Immature natural killer cell (primary cell): ENCODE data around the gene SOD1. TPM values are rescaled to one million over a fixed set of nuclear protein-coding genes. Genes with fewer than 3 reads are reported as not detected.

ENCODE experiments used
- DNase-seq, 3 donors: peaks; one replicate each; pipeline ENCODE4 v3.0.0; 2022; ENCODE audit warnings: mixed read lengths in 1 of 3
- H3K27ac Mint-ChIP-seq, 6 donors: one replicate each; pipeline ENCODE4 v1.8.0; 2020; ENCODE audit warnings: mixed read lengths in 6 of 6, mild to moderate bottlenecking in 5 of 6, inconsistent platforms in 4 of 6, moderate library complexity in 3 of 6
- H3K27me3 Mint-ChIP-seq, 3 donors: one replicate each; pipeline ENCODE4 v1.8.0; 2020 to 2021; ENCODE audit warnings: low read depth in 3 of 3, mild to moderate bottlenecking in 3 of 3, mixed read lengths in 3 of 3, moderate library complexity in 3 of 3, inconsistent platforms in 1 of 3
- H3K36me3 Mint-ChIP-seq, 3 donors: one replicate each; pipeline ENCODE4 v1.8.0; 2020; ENCODE audit warnings: mixed read lengths in 3 of 3, inconsistent platforms in 2 of 3, mild to moderate bottlenecking in 2 of 3
- H3K4me1 Mint-ChIP-seq, 2 donors: one replicate each; pipeline ENCODE4 v1.8.0; 2020; ENCODE audit warnings: inconsistent platforms in 2 of 2, mild to moderate bottlenecking in 2 of 2, mixed read lengths in 2 of 2, moderate library complexity in 1 of 2
- H3K4me3 Mint-ChIP-seq, 5 donors: one replicate each; pipeline ENCODE4 v1.8.0; 2020; ENCODE audit warnings: mild to moderate bottlenecking in 5 of 5, mixed read lengths in 5 of 5, inconsistent platforms in 3 of 5, moderate library complexity in 3 of 5
- H3K9me3 Mint-ChIP-seq, 6 donors: one replicate each; pipeline ENCODE4 v1.8.0; 2020; ENCODE audit warnings: mild to moderate bottlenecking in 6 of 6, mixed read lengths in 6 of 6, inconsistent platforms in 4 of 6, moderate library complexity in 3 of 6
- polyA plus RNA-seq, 3 donors: library from polyadenylated mRNA; unstranded; fragments of 300-500 nt; fragmentation: Illumina TruSeq; gene quantifications; one replicate each; pipeline ENCODE4 v1.2.3, GENCODE V29; 2021

The SOD1 gene
- polyA plus RNA-seq, 3 donors from 2014 or later, result 265 to 433 (median 333) TPM

DNA sequence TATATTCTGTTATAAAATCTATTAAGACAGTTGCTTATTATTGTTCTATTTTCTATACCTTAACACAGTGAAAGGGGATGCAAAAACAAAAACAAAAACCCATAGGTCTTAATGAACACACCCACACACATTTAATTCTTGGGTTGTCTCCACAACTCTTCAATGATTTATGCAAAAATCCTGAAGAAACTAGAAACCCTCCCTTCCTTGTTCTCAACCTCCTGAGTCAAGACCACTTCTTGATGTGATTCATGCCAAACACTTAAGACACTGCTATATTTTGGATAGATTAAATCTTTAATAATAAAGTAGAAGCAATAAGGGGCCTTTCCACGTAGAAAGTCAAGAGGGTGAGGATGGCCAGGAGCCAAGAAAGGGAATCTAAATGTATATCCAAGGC, 49.0 kb downstream of the SOD1 start:
- H3K36me3 Mint-ChIP-seq, result no peaks in the 10 kb centered on the region
- peaks cover 67 to 78% of the 10 kb centered on the region in 2 donors for H3K4me1 Mint-ChIP-seq
- no peak overlapping the region for H3K4me3 Mint-ChIP-seq
- DNase-seq, result no peak
- H3K27me3 Mint-ChIP-seq, result peaks cover 1 to 2% (median 2%) of the 10 kb centered on the region in 3 donors
- peak overlapping the region in 1 of 6 donors; percentile 34 for H3K27ac Mint-ChIP-seq
- H3K9me3 Mint-ChIP-seq, result no peaks in the 10 kb centered on the region

DNA sequence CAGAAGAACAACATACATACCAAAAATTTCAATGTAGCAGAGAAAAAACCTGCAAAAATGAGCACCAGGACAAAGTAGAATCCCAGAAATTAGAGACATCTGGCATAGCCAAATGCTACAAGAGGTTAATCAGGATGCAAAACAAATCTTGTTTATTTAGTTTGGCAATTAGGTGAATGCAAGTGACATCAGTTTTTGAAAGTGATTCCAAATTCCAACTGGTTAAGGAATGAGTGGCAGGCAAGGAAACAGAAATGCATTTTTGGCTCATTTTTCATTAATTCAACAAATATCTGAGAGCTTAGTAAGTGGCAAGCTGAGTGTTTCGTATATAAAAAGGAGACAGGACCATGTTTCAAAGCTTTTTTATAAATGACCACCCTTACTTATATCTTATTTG, 51.1 kb downstream of the SOD1 start:
- H3K27ac Mint-ChIP-seq, result peak overlapping the region in 2 of 6 donors; percentile 7 to 25
- H3K4me1 Mint-ChIP-seq, result peaks cover 84 to 92% of the 10 kb centered on the region in 2 donors
- H3K36me3 Mint-ChIP-seq, result no peaks in the 10 kb centered on the region
- peaks cover 1 to 2% (median 2%) of the 10 kb centered on the region in 3 donors for H3K27me3 Mint-ChIP-seq
- DNase-seq, result no peak
- H3K4me3 Mint-ChIP-seq, result no peak overlapping the region
- no peaks in the 10 kb centered on the region for H3K9me3 Mint-ChIP-seq

DNA sequence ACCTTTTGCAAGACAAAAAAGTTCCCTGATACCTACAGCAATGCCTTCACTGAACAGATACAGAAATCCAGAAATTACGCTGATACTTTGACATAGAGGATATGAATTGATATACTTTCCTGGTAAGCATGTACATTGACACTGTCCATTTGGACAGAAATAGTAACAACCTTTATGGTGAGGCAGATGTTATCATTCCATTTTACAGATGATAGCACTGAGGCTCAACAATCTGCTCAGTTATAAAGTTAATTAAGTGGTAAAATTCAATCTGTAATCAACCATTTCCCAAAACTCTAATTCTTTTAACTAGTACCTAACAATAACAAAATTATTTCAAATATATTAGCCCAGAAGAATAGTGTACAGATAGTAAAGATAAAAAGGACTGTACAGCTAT, 51.8 kb downstream of the SOD1 start:
- H3K4me1 Mint-ChIP-seq, result peaks cover 85 to 93% of the 10 kb centered on the region in 2 donors
- H3K27me3 Mint-ChIP-seq, result peaks cover 1 to 2% (median 2%) of the 10 kb centered on the region in 3 donors
- no peaks in the 10 kb centered on the region for H3K9me3 Mint-ChIP-seq
- H3K27ac Mint-ChIP-seq, result no peak overlapping the region
- no peaks in the 10 kb centered on the region for H3K36me3 Mint-ChIP-seq
- no peak overlapping the region for H3K4me3 Mint-ChIP-seq
- no peak for DNase-seq

DNA sequence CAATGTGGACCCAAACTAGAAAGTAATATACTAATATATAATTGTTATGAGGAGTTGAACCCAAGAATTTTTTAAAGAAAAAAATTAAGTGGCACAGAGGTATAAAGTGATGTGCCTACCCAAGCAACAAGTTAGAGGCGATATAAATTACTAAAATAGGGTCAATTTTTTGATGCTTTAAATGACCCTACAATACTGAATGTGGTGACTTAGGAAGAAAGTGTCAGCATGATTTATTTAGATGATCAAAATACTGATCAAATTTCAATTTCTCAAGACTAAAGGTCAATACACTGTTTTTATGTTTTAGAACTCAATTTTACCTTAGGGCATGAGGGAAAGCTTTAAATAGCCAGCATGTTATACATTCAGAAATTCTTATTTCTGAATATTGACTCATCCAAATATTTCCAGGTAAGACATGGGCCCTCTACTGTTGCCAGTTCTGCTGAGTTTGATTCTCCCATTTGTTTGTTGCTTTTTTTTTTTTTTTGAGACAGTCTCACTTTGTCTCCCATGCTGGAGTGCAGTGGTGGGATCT, 52.3 kb downstream of the SOD1 start:
- Mint-ChIP-seq H3K4me3 (no peak overlapping the region), H3K27ac (no peak overlapping the region), H3K4me1 (peaks cover 85 to 93% of the 10 kb centered on the region in 2 donors)

DNA sequence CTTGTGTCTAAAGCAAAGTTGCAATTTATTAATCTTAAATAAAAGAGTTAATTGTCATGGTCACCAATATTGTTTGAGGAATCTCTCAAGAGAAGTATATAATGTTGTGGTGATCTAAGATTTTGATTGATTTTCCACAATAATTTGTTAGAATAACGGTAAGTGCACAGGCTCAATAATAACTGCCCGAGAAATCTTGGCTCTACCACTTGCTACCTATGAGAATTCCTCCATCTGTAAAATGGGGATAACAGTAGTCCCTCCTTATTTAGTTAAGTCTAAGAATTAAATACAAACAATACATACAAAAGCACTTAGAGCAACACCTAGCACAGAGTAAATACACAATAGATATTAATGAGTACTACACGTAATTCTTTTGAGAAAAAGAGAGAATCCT, 53.6 kb downstream of the SOD1 start:
- no peak overlapping the region for H3K27ac Mint-ChIP-seq
- H3K27me3 Mint-ChIP-seq, result peaks cover 1 to 2% (median 2%) of the 10 kb centered on the region in 3 donors
- no peaks in the 10 kb centered on the region for H3K36me3 Mint-ChIP-seq
- no peak overlapping the region for H3K4me3 Mint-ChIP-seq
- DNase-seq, result no peak
- H3K4me1 Mint-ChIP-seq, result peaks cover 80 to 94% of the 10 kb centered on the region in 2 donors
- no peaks in the 10 kb centered on the region for H3K9me3 Mint-ChIP-seq

More for the DNA sequence above, 52.3 kb downstream of the SOD1 start:
- no peaks in the 10 kb centered on the region for H3K36me3 Mint-ChIP-seq
- DNase-seq, result no peak
- H3K9me3 Mint-ChIP-seq, result no peaks in the 10 kb centered on the region
- peaks cover 1 to 2% (median 2%) of the 10 kb centered on the region in 3 donors for H3K27me3 Mint-ChIP-seq

DNA sequence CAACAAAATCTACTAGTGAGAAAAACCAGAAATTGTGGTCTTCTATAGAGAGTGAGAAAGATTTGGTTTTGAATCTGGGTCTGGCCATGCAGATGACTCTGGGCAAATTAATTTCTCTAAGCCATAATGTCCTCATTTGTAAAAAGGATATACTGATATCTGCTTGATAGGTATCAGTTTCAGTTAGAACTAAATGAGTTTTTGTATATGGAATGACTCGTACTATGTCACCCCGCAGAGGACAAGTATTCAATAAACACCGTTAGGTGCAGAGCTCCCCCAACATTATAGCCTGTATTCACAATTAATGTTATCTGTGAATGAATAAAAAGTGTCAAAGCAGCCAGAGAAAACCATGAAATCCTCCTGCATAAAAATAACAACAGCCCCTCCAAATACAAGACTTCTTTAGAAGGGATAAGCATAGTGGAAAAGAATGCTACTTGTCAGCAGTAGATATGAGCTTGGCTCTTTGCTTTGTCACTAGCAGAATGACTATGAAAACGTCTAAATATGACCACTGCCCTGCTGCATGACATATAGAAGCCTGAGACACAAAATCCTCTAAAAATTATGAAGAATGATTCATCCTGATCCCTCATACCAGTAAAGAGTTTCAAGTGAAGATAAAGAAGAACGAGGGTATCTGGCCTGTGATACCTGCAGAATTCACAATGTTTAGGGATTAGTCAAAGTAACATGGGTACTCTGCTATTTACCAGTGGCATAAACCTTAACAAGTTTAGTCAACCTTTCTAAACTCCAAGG, 54.7 kb downstream of the SOD1 start:
- Mint-ChIP-seq H3K27me3 (peaks cover under 1 to 2% (median 2%) of the 10 kb centered on the region in 3 donors), H3K4me3 (peak overlapping the region in 2 of 5 donors; percentile 11 to 22), H3K4me1 (peaks cover 80 to 97% of the 10 kb centered on the region in 2 donors), H3K9me3 (no peaks in the 10 kb centered on the region), H3K27ac (peak overlapping the region in 3 of 6 donors; percentile 1 to 10 (median 2)), H3K36me3 (no peaks in the 10 kb centered on the region)
- no peak for DNase-seq

DNA sequence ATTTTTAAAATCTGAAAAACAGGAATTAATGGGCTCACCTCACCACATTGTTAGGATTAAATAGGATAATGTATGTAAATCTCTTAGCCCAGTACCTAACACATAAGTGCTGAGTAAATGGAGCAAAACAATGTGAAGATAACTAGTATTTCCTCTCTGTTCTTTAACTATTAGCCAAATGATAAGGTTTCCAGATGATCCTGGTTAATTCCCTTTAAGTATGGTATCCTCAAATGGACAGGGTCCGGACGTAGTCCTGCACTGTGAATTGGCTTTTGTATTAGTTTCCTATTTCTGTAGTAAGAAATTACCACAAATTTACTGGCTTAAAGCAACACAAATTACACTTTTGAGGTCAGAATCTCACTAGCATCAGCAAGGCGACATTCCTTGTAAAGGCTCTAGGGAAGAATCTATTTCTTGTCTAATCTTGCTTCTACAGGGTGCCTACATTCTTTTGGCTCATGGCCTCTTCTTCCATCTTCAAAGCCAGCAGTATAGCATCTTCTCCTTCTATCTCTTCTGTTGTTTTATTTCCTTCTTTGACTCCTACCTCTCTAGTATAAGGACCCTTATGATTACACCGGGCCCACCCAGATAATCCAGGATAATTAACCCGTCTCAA, 55.4 kb downstream of the SOD1 start:
- DNase-seq, result no peak
- Mint-ChIP-seq H3K36me3 (no peaks in the 10 kb centered on the region), H3K9me3 (no peaks in the 10 kb centered on the region), H3K27ac (peak overlapping the region in 1 of 6 donors; percentile 12), H3K4me1 (peaks cover 77 to 97% of the 10 kb centered on the region in 2 donors), H3K27me3 (peaks cover 0 to 2% (median 2%) of the 10 kb centered on the region in 3 donors), H3K4me3 (peak overlapping the region in 1 of 5 donors; percentile 18)

DNA sequence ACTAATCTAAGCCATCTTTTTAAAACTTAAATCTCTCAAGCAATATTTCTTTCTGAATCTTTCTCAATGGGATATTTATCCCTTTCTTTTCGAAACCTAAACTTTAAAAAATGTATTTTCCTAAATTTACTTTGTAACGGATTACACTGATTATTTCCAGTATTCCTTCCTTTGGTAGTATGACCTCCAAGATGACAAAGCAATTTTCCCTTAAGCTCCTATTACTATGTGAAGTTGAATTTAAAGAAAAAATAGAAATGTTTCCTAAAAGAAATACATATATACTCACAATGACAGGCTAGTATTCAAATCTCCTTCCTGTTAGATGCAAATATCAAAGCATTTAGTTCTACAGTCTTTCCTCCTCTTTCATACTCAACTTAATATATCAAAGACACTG, 56.6 kb downstream of the SOD1 start:
- no peaks in the 10 kb centered on the region for H3K36me3 Mint-ChIP-seq
- H3K27ac Mint-ChIP-seq, result no peak overlapping the region
- no peaks in the 10 kb centered on the region for H3K9me3 Mint-ChIP-seq
- DNase-seq, result no peak
- peaks cover 77 to 97% of the 10 kb centered on the region in 2 donors for H3K4me1 Mint-ChIP-seq
- no peak overlapping the region for H3K4me3 Mint-ChIP-seq
- H3K27me3 Mint-ChIP-seq, result peaks cover 2% of the 10 kb centered on the region in 3 donors

Other genes with a start within 250 kb of the SOD1 start
- gene SCAF4, start 72.4 kb downstream of the SOD1 start, polyA plus RNA-seq, result 10 to 100 TPM in 2 of 3 donors, 1 to 10 TPM in 1; 9.3 to 33.3 (median 10.7) TPM
- gene HUNK, start 213.3 kb downstream of the SOD1 start, polyA plus RNA-seq, result not detected